ENCODE data around the gene TSPYL6. TPM values are rescaled to one million over a fixed set of nuclear protein-coding genes. Genes with fewer than 3 reads are reported as not detected.
A peak's percentile ranks its signal among the peaks of the same experiment; 100 is the strongest.

Gene TSPYL6
- not detected in 2 replicates for total RNA-seq (2012; rRNA removed)
- not detected in 2 replicates for polyA plus RNA-seq (2012; rRNA removed)
- polyA plus RNA-seq (2012; cell fraction: cytosol; rRNA removed): not detected in 2 replicates
- polyA plus RNA-seq (2012; cell fraction: nucleus; rRNA removed; ENCODE audit: low replicate concordance): 0.02 TPM in 1 of 2 replicates, not detected in the other
- percentile 10 among the genes with signal in this experiment for Bru-seq, nascent RNA
- not detected for BruChase-seq, experiment 1, labeled RNA remaining after a 6-hour chase
- percentile 16 among the genes with signal in this experiment for BruChase-seq, experiment 2, labeled RNA remaining after a 2-hour chase
- long read RNA-seq: 0 reads

GRCh38 chr2:54256091-54256694 is at the start of gene TSPYL6:
TSPYL6 (minus strand) TSS chr2:54256229; CDS start chr2:54256151, 78 bp downstream.
- H3K9me3 ChIP-seq (ENCODE audit: control insufficient read depth, insufficient read depth, low read length): no peaks in the 10 kb centered on the region
- H3K9me1 ChIP-seq (ENCODE audit: insufficient read depth, low read length): no peaks in the 10 kb centered on the region
- H3K27me3 ChIP-seq (ENCODE audit: control insufficient read depth, insufficient read depth, low read length): no peaks in the 10 kb centered on the region
- no peak within 1 kb of the TSS for H4K5ac ChIP-seq (ENCODE audit: low read depth, low read length)
- H4K20me1 ChIP-seq (ENCODE audit: insufficient read depth, low read length): no peaks in the 10 kb centered on the region
- H2BK120ac ChIP-seq (ENCODE audit: low read depth, low read length): no peak within 1 kb of the TSS
- ATAC-seq (ENCODE audit: low read depth): no peak
- no peak within 1 kb of the TSS for H3K18ac ChIP-seq (ENCODE audit: low read depth, low read length)
- no TSS peak for BruUV-seq (replicated peaks)
- WGBS, 2 experiments (ENCODE audit: extremely low coverage in 2 of 2, insufficient read length in 1 of 2): 92% methylated on average over 5 of the region's 25 CpGs; no CpG with 5 or more reads in 1 of the 2 experiments
- intact Hi-C loops (cut with micrococcal nuclease) (no loop called here), in situ Hi-C loops (cut with MboI; ENCODE audit: low sequenced_read_pairs) (no loop called here), dilution Hi-C loops (cut with HindIII; ENCODE audit: low sequenced_read_pairs, unreplicated experiment) (no loop called here)
- no peak within 1 kb of the TSS for H2BK5ac ChIP-seq (ENCODE audit: low read depth, low read length, poor library complexity, severe bottlenecking)
- ChIA-PET CTCF (no interaction called here), POLR2A (ENCODE audit: unreplicated experiment) (no interaction called here)
- no peak within 1 kb of the TSS for H2BK15ac ChIP-seq (ENCODE audit: low read depth, low read length)
- H3K4me1 ChIP-seq (ENCODE audit: control insufficient read depth, insufficient read depth, low read length): no peaks in the 10 kb centered on the region
- H3K36me3 ChIP-seq (ENCODE audit: control insufficient read depth, insufficient read depth, low read length): no peaks in the 10 kb centered on the region
- no peak within 1 kb of the TSS for H4K8ac ChIP-seq (ENCODE audit: low read depth in 2 of 2, low read length in 2 of 2)
- H3K56ac ChIP-seq (ENCODE audit: extremely low read depth, insufficient read depth, low read length): no peak within 1 kb of the TSS
- no peak within 1 kb of the TSS for H3K27ac ChIP-seq (ENCODE audit: insufficient read depth, low read length)
- no peak within 1 kb of the TSS for H3K4me2 ChIP-seq (ENCODE audit: low read depth, low read length)
- no peak within 1 kb of the TSS for H2BK20ac ChIP-seq (ENCODE audit: low read depth, low read length)
- H2AK5ac ChIP-seq (ENCODE audit: low read depth, low read length): no peak within 1 kb of the TSS
- H3K4ac ChIP-seq (ENCODE audit: low read depth, low read length): no peak within 1 kb of the TSS
- H3K23ac ChIP-seq (ENCODE audit: low read depth, low read length): no peak within 1 kb of the TSS
- H2AK9ac ChIP-seq (replicated peaks; ENCODE audit: low read depth, low read length, poor library complexity): no peak within 1 kb of the TSS
- no peaks in the 10 kb centered on the region for H3K79me1 ChIP-seq (ENCODE audit: low read depth in 1 of 2, low read length in 2 of 2)
- no peak within 1 kb of the TSS for H2AFZ ChIP-seq (replicated peaks; ENCODE audit: low read length, poor library complexity)
- no peak within 1 kb of the TSS for H3K4me3 ChIP-seq (ENCODE audit: insufficient read depth, low read depth, low read length)
- H4K91ac ChIP-seq (ENCODE audit: insufficient read depth, low read depth, low read length): no peak within 1 kb of the TSS
- DNase-seq: no peak
- H3K9ac ChIP-seq (ENCODE audit: low read depth, low read length): no peak within 1 kb of the TSS
- no peak within 1 kb of the TSS for H3K14ac ChIP-seq (replicated peaks; ENCODE audit: low read depth, low read length)
- TF ChIP-seq MAZ (IDR thresholded peaks at IDR 0.05; ENCODE audit: borderline replicate concordance, low read depth, low read length) (no peak), RCOR1 (IDR thresholded peaks at IDR 0.05; ENCODE audit: insufficient replicate concordance, low read length) (no peak), USF2 (IDR thresholded peaks at IDR 0.05; ENCODE audit: low read depth, low read length) (no peak), SMC3 (IDR thresholded peaks at IDR 0.05; ENCODE audit: low read depth, low read length) (no peak), MXI1 (IDR thresholded peaks at IDR 0.05; ENCODE audit: borderline replicate concordance, low read depth, low read length) (no peak), NFE2L2 (IDR thresholded peaks at IDR 0.05; ENCODE audit: low read depth, low read length) (no peak), FOS (IDR thresholded peaks at IDR 0.05; ENCODE audit: low read depth, low read length) (no peak), RFX5 (IDR thresholded peaks at IDR 0.05; ENCODE audit: low read depth, low read length) (no peak), RAD21 (IDR thresholded peaks at IDR 0.05; ENCODE audit: low read length) (no peak), CTCF (conservative IDR thresholded peaks at IDR 0.05; ENCODE audit: low read depth, low read length) (no peak), CEBPB (IDR thresholded peaks at IDR 0.05; ENCODE audit: low read depth, low read length) (no peak), CHD1 (IDR thresholded peaks at IDR 0.05; ENCODE audit: low read depth, low read length) (no peak), BHLHE40 (IDR thresholded peaks at IDR 0.05; ENCODE audit: low read depth, low read length) (no peak), POLR2A (IDR thresholded peaks at IDR 0.05; ENCODE audit: low read depth, low read length) (no peak)
- TF ChIP-seq, protein P1, sequence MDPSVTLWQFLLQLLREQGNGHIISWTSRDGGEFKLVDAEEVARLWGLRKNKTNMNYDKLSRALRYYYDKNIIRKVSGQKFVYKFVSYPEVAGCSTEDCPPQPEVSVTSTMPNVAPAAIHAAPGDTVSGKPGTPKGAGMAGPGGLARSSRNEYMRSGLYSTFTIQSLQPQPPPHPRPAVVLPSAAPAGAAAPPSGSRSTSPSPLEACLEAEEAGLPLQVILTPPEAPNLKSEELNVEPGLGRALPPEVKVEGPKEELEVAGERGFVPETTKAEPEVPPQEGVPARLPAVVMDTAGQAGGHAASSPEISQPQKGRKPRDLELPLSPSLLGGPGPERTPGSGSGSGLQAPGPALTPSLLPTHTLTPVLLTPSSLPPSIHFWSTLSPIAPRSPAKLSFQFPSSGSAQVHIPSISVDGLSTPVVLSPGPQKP (IDR thresholded peaks at IDR 0.05; ENCODE audit: borderline replicate concordance, low read depth, low read length): no peak

All from IMR-90 (cell line).